Aorta (tissue), 5 donors: ENCODE results near the gene RTL3. TPM values are rescaled to one million over a fixed set of nuclear protein-coding genes. Genes with fewer than 3 reads are reported as not detected.

Source experiments
- ATAC-seq: fragments of 200-7000 bp; cut with Tn5 transposase; one replicate; pipeline ENCODE4 v1.9.1; 2022; ENCODE audit warnings: moderate library complexity; ENCODE audit not compliant: low FRiP score
- DNase-seq, 2 donors: peaks; one replicate each; pipeline ENCODE4 v3.0.0-alpha.2; 2020
- H3K27ac ChIP-seq, 2 donors: one replicate each; pipeline ENCODE4 v1.5.1; 2013; ENCODE audit warnings: low read length in 2 of 2, mild to moderate bottlenecking in 2 of 2, moderate library complexity in 2 of 2, control low read depth in 1 of 2, inconsistent platforms in 1 of 2, low read depth in 1 of 2
- H3K27me3 ChIP-seq, 2 donors: one replicate each; pipeline ENCODE4 v1.6.1; 2013; ENCODE audit warnings: control low read depth in 1 of 2, low read length in 1 of 2, mild to moderate bottlenecking in 1 of 2, moderate library complexity in 1 of 2; ENCODE audit not compliant: insufficient read depth in 2 of 2, control insufficient read depth in 1 of 2
- H3K36me3 ChIP-seq, 2 donors: one replicate each; pipeline ENCODE4 v1.6.1; 2013; ENCODE audit warnings: control low read depth in 1 of 2, low read length in 1 of 2, mild to moderate bottlenecking in 1 of 2; ENCODE audit not compliant: insufficient read depth in 2 of 2, control insufficient read depth in 1 of 2
- H3K4me1 ChIP-seq, 2 donors: one replicate each; pipeline ENCODE4 v1.6.1; 2013; ENCODE audit warnings: low read length in 2 of 2, control low read depth in 1 of 2, mild to moderate bottlenecking in 1 of 2, moderate library complexity in 1 of 2; ENCODE audit not compliant: insufficient read depth in 2 of 2, control insufficient read depth in 1 of 2
- H3K4me3 ChIP-seq, 2 donors: one replicate each; pipeline ENCODE4 v1.5.1; 2013; ENCODE audit warnings: low read length in 2 of 2, control low read depth in 1 of 2, mild to moderate bottlenecking in 1 of 2
- H3K9me3 ChIP-seq: one replicate; pipeline ENCODE4 v1.6.1; 2013; ENCODE audit warnings: mild to moderate bottlenecking, low read length; ENCODE audit not compliant: control insufficient read depth
- WGBS, 2 donors: extraction: QIAGEN DNeasy Blood & Tissue Kit; methylation state at CpG; one replicate each; pipeline ENCODE4 v1.1.7; 2013; 5-methylcytosine and 5-hydroxymethylcytosine counted together
- intact Hi-C, 2 donors: fragments of 100-400 bp; cut with DNase I; formaldehyde crosslinking; loops; one replicate each; pipeline versions ENCODE4 v1.14.2 to v1.15.0; 2022
- long read RNA-seq, 2 donors: library from polyadenylated mRNA; unstranded; transcript quantifications; one replicate each; pipeline ENCODE4 v2.0.0, GENCODE V29; 2020 to 2021
- polyA plus RNA-seq, 2 donors: library from polyadenylated mRNA; stranded (reverse); fragments of 200-250 nt; gene quantifications; one replicate each; pipeline ENCODE4 v1.2.3, GENCODE V29; 2013
- total RNA-seq, 2 donors: library from RNA; stranded (reverse); fragmentation: NEBNext Ultra II Directional; extraction: Animal tissue kit (Norgen Biotek cat#: 25700); gene quantifications; one replicate each; pipeline ENCODE4 v1.2.1, GENCODE V29; 2021
- donor health status: healthy with polysubstance abuse.
- donor health status: Bipolar disorder and iron deficiency.
- donor health status: DM: no; HTN: no; CAD: no.
- donor health status: DM: no; HTN: no; CAD: no.
- donor health status: DM: yes; HTN: yes; CAD: no.

The RTL3 gene
- total RNA-seq (1 to 10 TPM in 1 of 2 donors, under 1 TPM in 1; 0.87 to 6.9 TPM), polyA plus RNA-seq (under 1 TPM; 0.38 to 0.63 TPM)
- long read RNA-seq, donor 1, transcript RTL3-201 (2 exons, 2,648 nt) = major isoform, 5 of 15 reads
- long read RNA-seq, donor 1, partial matches to known transcripts = 8 of 15 reads
- long read RNA-seq, donor 1, other reads (novel, unspliced or antisense) = 2 of 15 reads
- long read RNA-seq, donor 2, partial matches to known transcripts = 0 of 2 reads
- long read RNA-seq, donor 2, other reads (novel, unspliced or antisense) = 2 of 2 reads

- peak; percentile 46 for ATAC-seq
- no peaks in the 10 kb centered on the region for H3K9me3 ChIP-seq
- WGBS, 2 donors = 12 to 32% methylated on average over 3 of the region's 3 CpGs
- H3K27me3 ChIP-seq = no peaks in the 10 kb centered on the region
- no peak within 1 kb of the TSS for H3K4me3 ChIP-seq
- intact Hi-C loops = no loop called here
- peaks cover 0 to 1% of the 10 kb centered on the region in 2 donors for H3K4me1 ChIP-seq
- peak within 1 kb of the TSS in 1 of 2 donors; percentile 36 for H3K27ac ChIP-seq
- DNase-seq = no peak
- no peaks in the 10 kb centered on the region for H3K36me3 ChIP-seq
Measured at GRCh38 chrX:78658845-78659744, at the start of gene RTL3. TSS of gene RTL3 (minus strand) at chrX:78659328. CDS start at chrX:78658420, 908 bp downstream.

- 14 to 25% methylated on average over 2 of the region's 2 CpGs for WGBS, 2 donors
- H3K4me3 ChIP-seq = no peak overlapping the region
- no peaks in the 10 kb centered on the region for H3K9me3 ChIP-seq
- intact Hi-C loops = no loop called here
- ATAC-seq (peak; percentile 15), DNase-seq (no peak)
- no peaks in the 10 kb centered on the region for H3K4me1 ChIP-seq
- no peak overlapping the region for H3K27ac ChIP-seq
- no peaks in the 10 kb centered on the region for H3K27me3 ChIP-seq
- H3K36me3 ChIP-seq = no peaks in the 10 kb centered on the region
Measured at GRCh38 chrX:78708816-78709215, 49.7 kb upstream of the RTL3 start.

- intact Hi-C loops = no loop called here
- 39 to 51% methylated on average over 2 of the region's 2 CpGs for WGBS, 2 donors
- ATAC-seq (peak; percentile 29), DNase-seq (no peak)
- Histone ChIP-seq H3K36me3 (no peaks in the 10 kb centered on the region), H3K27ac (no peak overlapping the region), H3K4me1 (no peaks in the 10 kb centered on the region), H3K4me3 (no peak overlapping the region), H3K9me3 (no peaks in the 10 kb centered on the region), H3K27me3 (no peaks in the 10 kb centered on the region)
Measured at GRCh38 chrX:78708262-78708661, 49.1 kb upstream of the RTL3 start.

GRCh38 chrX:78706071-78706470 lies 46.9 kb upstream of the RTL3 start:
- H3K36me3 ChIP-seq = no peaks in the 10 kb centered on the region
- no peak for DNase-seq
- no peak overlapping the region for H3K4me3 ChIP-seq
- no peaks in the 10 kb centered on the region for H3K9me3 ChIP-seq
- ATAC-seq = no peak
- 20 to 29% methylated on average over 2 of the region's 2 CpGs for WGBS, 2 donors
- H3K27ac ChIP-seq = no peak overlapping the region
- no peaks in the 10 kb centered on the region for H3K27me3 ChIP-seq
- no peaks in the 10 kb centered on the region for H3K4me1 ChIP-seq
- intact Hi-C loops = no loop called here

- DNase-seq = no peak
- intact Hi-C loops = no loop called here
- Histone ChIP-seq H3K36me3 (no peaks in the 10 kb centered on the region), H3K4me1 (no peaks in the 10 kb centered on the region), H3K9me3 (no peaks in the 10 kb centered on the region), H3K27ac (no peak overlapping the region), H3K27me3 (no peaks in the 10 kb centered on the region), H3K4me3 (no peak overlapping the region)
- no peak for ATAC-seq
- WGBS, 2 donors = 46 to 52% methylated on average over 3 of the region's 3 CpGs
Measured at GRCh38 chrX:78693536-78693935, 34.4 kb upstream of the RTL3 start.

GRCh38 chrX:78693012-78693411 lies 33.9 kb upstream of the RTL3 start:
- H3K36me3 ChIP-seq = no peaks in the 10 kb centered on the region
- no peaks in the 10 kb centered on the region for H3K27me3 ChIP-seq
- DNase-seq (no peak), ATAC-seq (no peak)
- H3K4me3 ChIP-seq = no peak overlapping the region
- H3K9me3 ChIP-seq = no peaks in the 10 kb centered on the region
- WGBS, 2 donors = 23 to 24% methylated on average over 3 of the region's 3 CpGs
- H3K27ac ChIP-seq = no peak overlapping the region
- intact Hi-C loops = no loop called here
- no peaks in the 10 kb centered on the region for H3K4me1 ChIP-seq

- Histone ChIP-seq H3K27me3 (no peaks in the 10 kb centered on the region), H3K4me1 (no peaks in the 10 kb centered on the region), H3K9me3 (no peaks in the 10 kb centered on the region), H3K4me3 (no peak overlapping the region), H3K27ac (no peak overlapping the region), H3K36me3 (no peaks in the 10 kb centered on the region)
- intact Hi-C loops = no loop called here
- DNase-seq = no peak
- WGBS, 2 donors = 88 to 92% methylated on average over 2 of the region's 2 CpGs
- ATAC-seq = no peak
Measured at GRCh38 chrX:78687586-78687985, 28.5 kb upstream of the RTL3 start.

GRCh38 chrX:78673246-78673645 lies 14.1 kb upstream of the RTL3 start:
- Histone ChIP-seq H3K36me3 (no peaks in the 10 kb centered on the region), H3K9me3 (no peaks in the 10 kb centered on the region), H3K4me1 (no peaks in the 10 kb centered on the region), H3K4me3 (no peak overlapping the region), H3K27ac (no peak overlapping the region), H3K27me3 (no peaks in the 10 kb centered on the region)
- ATAC-seq = no peak
- DNase-seq = no peak
- intact Hi-C loops = no loop called here

- ATAC-seq (no peak), DNase-seq (no peak)
- H3K9me3 ChIP-seq = no peaks in the 10 kb centered on the region
- intact Hi-C loops = no loop called here
- H3K36me3 ChIP-seq = no peaks in the 10 kb centered on the region
- no peak overlapping the region for H3K27ac ChIP-seq
- no peaks in the 10 kb centered on the region for H3K27me3 ChIP-seq
- H3K4me1 ChIP-seq = no peaks in the 10 kb centered on the region
- H3K4me3 ChIP-seq = no peak overlapping the region
Measured at GRCh38 chrX:78665342-78665741, 6.2 kb upstream of the RTL3 start.
